KMS-11 (cell line): ENCODE results near the gene BABAM2.

Source experiments
- H2AFZ ChIP-seq: fragments of 200-600 bp; sonication (generic); 2 replicates; pipeline ENCODE4 v1.6.1; 2016; ENCODE audit warnings: antibody characterized with exemption, mixed run types, low read depth
- H3K27ac ChIP-seq: fragments of 200-600 bp; sonication (generic); 2 replicates; pipeline ENCODE4 v1.6.1; 2016; ENCODE audit warnings: mild to moderate bottlenecking, mixed run types
- H3K27me3 ChIP-seq: fragments of 200-600 bp; sonication (generic); 2 replicates; pipeline ENCODE4 v1.6.1; 2017; ENCODE audit warnings: mild to moderate bottlenecking, low read depth, mixed run types, moderate library complexity; ENCODE audit not compliant: insufficient read depth
- H3K36me3 ChIP-seq: fragments of 200-600 bp; sonication (generic); 2 replicates; pipeline ENCODE4 v1.6.1; 2017; ENCODE audit warnings: mild to moderate bottlenecking, mixed run types; ENCODE audit not compliant: insufficient read depth
- H3K4me1 ChIP-seq: fragments of 200-600 bp; sonication (generic); 2 replicates; pipeline ENCODE4 v1.6.1; 2016; ENCODE audit warnings: mild to moderate bottlenecking, low read depth, mixed run types; ENCODE audit not compliant: poor library complexity, severe bottlenecking
- H3K4me2 ChIP-seq: fragments of 200-600 bp; sonication (generic); 2 replicates; pipeline ENCODE4 v1.7.0; 2016; ENCODE audit warnings: mild to moderate bottlenecking, mixed run types
- H3K4me3 ChIP-seq: fragments of 200-600 bp; sonication (generic); IDR thresholded peaks from 2 replicates; pipeline ENCODE4 v1.6.1; 2017; ENCODE audit warnings: low read depth, low read length, mixed read lengths; ENCODE audit not compliant: insufficient read depth
- H3K79me2 ChIP-seq: fragments of 200-600 bp; sonication (generic); 2 replicates; pipeline ENCODE4 v1.6.1; 2016; ENCODE audit warnings: low read depth, mixed run types; ENCODE audit not compliant: insufficient read depth
- H3K9ac ChIP-seq: fragments of 200-600 bp; sonication (generic); 2 replicates; pipeline ENCODE4 v1.6.1; 2016; ENCODE audit warnings: mild to moderate bottlenecking, mixed run types
- H4K20me1 ChIP-seq: fragments of 200-600 bp; sonication (generic); 2 replicates; pipeline ENCODE4 v1.6.1; 2016; ENCODE audit warnings: mild to moderate bottlenecking, mixed run types; ENCODE audit not compliant: insufficient read depth
- CTCF ChIP-seq: fragments of 200-600 bp; sonication (generic); conservative IDR thresholded peaks from 2 replicates; pipeline ENCODE4 v1.6.1; 2017; ENCODE audit warnings: low read depth, mild to moderate bottlenecking, antibody characterized with exemption, low read length, moderate library complexity, mixed read lengths

Gene BABAM2

GRCh38 chr2:28083476-28083875 lies 192.9 kb downstream of the BABAM2 start:
- Histone ChIP-seq H3K9ac (no peak overlapping the region), H3K79me2 (no peaks in the 10 kb centered on the region), H3K27me3 (no peaks in the 10 kb centered on the region), H2AFZ (no peak overlapping the region), H3K4me2 (no peak overlapping the region), H3K4me3 (no peak overlapping the region), H3K4me1 (no peaks in the 10 kb centered on the region), H3K36me3 (no peaks in the 10 kb centered on the region), H4K20me1 (no peaks in the 10 kb centered on the region), H3K27ac (no peak overlapping the region)
- TF ChIP-seq CTCF = no peak

- H3K27ac ChIP-seq = no peak overlapping the region
- no peaks in the 10 kb centered on the region for H3K79me2 ChIP-seq
- H3K36me3 ChIP-seq = no peaks in the 10 kb centered on the region
- H3K4me3 ChIP-seq = no peak overlapping the region
- H3K27me3 ChIP-seq = no peaks in the 10 kb centered on the region
- H2AFZ ChIP-seq = no peak overlapping the region
- H3K4me1 ChIP-seq = no peaks in the 10 kb centered on the region
- TF ChIP-seq CTCF = no peak
- no peak overlapping the region for H3K4me2 ChIP-seq
- H4K20me1 ChIP-seq = no peaks in the 10 kb centered on the region
- no peak overlapping the region for H3K9ac ChIP-seq
These were observed 194.0 kb downstream of the BABAM2 start for GRCh38 chr2:28084564-28084963.

- no peaks in the 10 kb centered on the region for H4K20me1 ChIP-seq
- no peak overlapping the region for H3K4me3 ChIP-seq
- no peak overlapping the region for H3K27ac ChIP-seq
- no peaks in the 10 kb centered on the region for H3K36me3 ChIP-seq
- H3K27me3 ChIP-seq = no peaks in the 10 kb centered on the region
- H3K9ac ChIP-seq = no peak overlapping the region
- H3K4me2 ChIP-seq = no peak overlapping the region
- H2AFZ ChIP-seq = no peak overlapping the region
- no peaks in the 10 kb centered on the region for H3K79me2 ChIP-seq
- H3K4me1 ChIP-seq = no peaks in the 10 kb centered on the region
- no peak for TF ChIP-seq CTCF
These were observed 194.7 kb downstream of the BABAM2 start for GRCh38 chr2:28085201-28085600.

- H3K27me3 ChIP-seq = no peaks in the 10 kb centered on the region
- no peaks in the 10 kb centered on the region for H4K20me1 ChIP-seq
- H3K79me2 ChIP-seq = no peaks in the 10 kb centered on the region
- H3K4me3 ChIP-seq = no peak overlapping the region
- no peaks in the 10 kb centered on the region for H3K4me1 ChIP-seq
- H3K27ac ChIP-seq = no peak overlapping the region
- H3K36me3 ChIP-seq = no peaks in the 10 kb centered on the region
- no peak overlapping the region for H2AFZ ChIP-seq
- no peak overlapping the region for H3K4me2 ChIP-seq
- H3K9ac ChIP-seq = no peak overlapping the region
- no peak for TF ChIP-seq CTCF
These were observed 196.1 kb downstream of the BABAM2 start for GRCh38 chr2:28086611-28087010.

GRCh38 chr2:28088970-28089369 lies 198.4 kb downstream of the BABAM2 start:
- H3K27ac ChIP-seq = no peak overlapping the region
- H3K27me3 ChIP-seq = no peaks in the 10 kb centered on the region
- no peak overlapping the region for H3K4me3 ChIP-seq
- no peak overlapping the region for H2AFZ ChIP-seq
- H3K9ac ChIP-seq = no peak overlapping the region
- TF ChIP-seq CTCF = no peak
- H3K4me2 ChIP-seq = no peak overlapping the region
- H3K79me2 ChIP-seq = no peaks in the 10 kb centered on the region
- no peaks in the 10 kb centered on the region for H3K36me3 ChIP-seq
- H4K20me1 ChIP-seq = no peaks in the 10 kb centered on the region
- no peaks in the 10 kb centered on the region for H3K4me1 ChIP-seq
